RWPE2 (cell line): ENCODE results near the gene TMEM139.

Experiments
- ATAC-seq: fragments of 200-7000 bp; cut with Tn5 transposase; 3 replicates; pipeline ENCODE4 v1.9.1; 2021; ENCODE audit warnings: low read depth
- DNase-seq: peaks from one replicate; pipeline ENCODE4 v3.0.0-alpha.2; 2020; ENCODE audit warnings: low spot score
- H3K27ac ChIP-seq: fragments of 450-650 bp; 2 replicates; pipeline ENCODE4 v1.5.1; 2017; ENCODE audit warnings: mild to moderate bottlenecking; ENCODE audit not compliant: poor library complexity, severe bottlenecking
- H3K27me3 ChIP-seq: fragments of 250-450 bp; sonication (Bioruptor Pico); 2 replicates; pipeline ENCODE4 v1.5.1; 2021; ENCODE audit warnings: mild to moderate bottlenecking, moderate library complexity; ENCODE audit not compliant: insufficient read depth, poor library complexity, severe bottlenecking
- H3K36me3 ChIP-seq: fragments of 250-450 bp; sonication (Bioruptor Pico); 2 replicates; pipeline ENCODE4 v1.5.1; 2020; ENCODE audit warnings: low read depth, mild to moderate bottlenecking, moderate library complexity
- H3K4me1 ChIP-seq: fragments of 250-450 bp; sonication (Bioruptor Pico); 2 replicates; pipeline ENCODE4 v1.5.1; 2021; ENCODE audit warnings: mild to moderate bottlenecking, moderate library complexity; ENCODE audit not compliant: insufficient read depth, poor library complexity, severe bottlenecking
- H3K4me3 ChIP-seq: fragments of 250-450 bp; sonication (Bioruptor Pico); 2 replicates; pipeline ENCODE4 v1.5.1; 2021; ENCODE audit warnings: mild to moderate bottlenecking, moderate library complexity; ENCODE audit not compliant: severe bottlenecking
- H3K9me3 ChIP-seq: fragments of 250-450 bp; sonication (Bioruptor Pico); 2 replicates; pipeline ENCODE4 v1.5.1; 2021; ENCODE audit warnings: mild to moderate bottlenecking, moderate library complexity; ENCODE audit not compliant: severe bottlenecking
- CTCF ChIP-seq: fragments of 450-650 bp; IDR thresholded peaks from one replicate; pipeline ENCODE4 v1.5.1; 2017; ENCODE audit warnings: mild to moderate bottlenecking, moderate library complexity; ENCODE audit not compliant: poor library complexity, severe bottlenecking

Gene TMEM139

GRCh38 chr7:143284591-143285469 lies at the start of gene TMEM139:
Gene TMEM139, plus strand, starts transcription at chr7:143284958. Its CDS starts 1,000 bp downstream, at chr7:143285958.
- Histone ChIP-seq H3K9me3 (no peaks in the 10 kb centered on the region), H3K27ac (peak within 1 kb of the TSS; percentile 57), H3K36me3 (peaks cover 6% of the 10 kb centered on the region; the same call in 1 of the 2 replicates), H3K4me1 (peaks cover 11% of the 10 kb centered on the region), H3K27me3 (no peaks in the 10 kb centered on the region), H3K4me3 (peak within 1 kb of the TSS; percentile 20)
- peak; percentile 41 for ATAC-seq
- TF ChIP-seq CTCF, result no peak
- DNase-seq, result no peak

- H3K36me3 ChIP-seq, result no peaks in the 10 kb centered on the region
- H3K27me3 ChIP-seq, result no peaks in the 10 kb centered on the region
- no peaks in the 10 kb centered on the region for H3K9me3 ChIP-seq
- no peak overlapping the region for H3K27ac ChIP-seq
- no peak overlapping the region for H3K4me3 ChIP-seq
- DNase-seq (no peak), ATAC-seq (no peak)
- no peak for TF ChIP-seq CTCF
- peaks cover 4% of the 10 kb centered on the region for H3K4me1 ChIP-seq
These were observed 49.2 kb upstream of the TMEM139 start for GRCh38 chr7:143235561-143235960.

GRCh38 chr7:143236408-143236990 lies 48.3 kb upstream of the TMEM139 start:
- TF ChIP-seq CTCF, result no peak
- H3K27me3 ChIP-seq, result no peaks in the 10 kb centered on the region
- no peaks in the 10 kb centered on the region for H3K9me3 ChIP-seq
- no peak overlapping the region for H3K4me3 ChIP-seq
- ATAC-seq, result no peak
- H3K36me3 ChIP-seq, result no peaks in the 10 kb centered on the region
- peaks cover 4% of the 10 kb centered on the region for H3K4me1 ChIP-seq
- no peak for DNase-seq
- H3K27ac ChIP-seq, result no peak overlapping the region

- H3K36me3 ChIP-seq, result no peaks in the 10 kb centered on the region
- no peaks in the 10 kb centered on the region for H3K27me3 ChIP-seq
- H3K9me3 ChIP-seq, result no peaks in the 10 kb centered on the region
- H3K4me3 ChIP-seq, result no peak overlapping the region
- H3K27ac ChIP-seq, result no peak overlapping the region
- no peak for TF ChIP-seq CTCF
- ATAC-seq (no peak), DNase-seq (no peak)
- peaks cover 4% of the 10 kb centered on the region for H3K4me1 ChIP-seq
These were observed 47.4 kb upstream of the TMEM139 start for GRCh38 chr7:143237366-143237765.
